Hematopoietic multipotent progenitor cell (in vitro differentiated cells): ENCODE results near the gene PLXNA3. TPM values are rescaled to one million over a fixed set of nuclear protein-coding genes. Genes with fewer than 3 reads are reported as not detected.
A peak's percentile ranks its signal among the peaks of the same experiment; 100 is the strongest.
"Not testable (repeated sequence)": the region's sequence is repeated elsewhere in the genome, so short reads cannot be mapped to it uniquely, and the experiment has no call there.

Experiments
- DNase-seq, 3 donors: peaks; one replicate each; pipeline ENCODE4 v3.0.0-alpha.2; 2011 to 2015; ENCODE audit warnings: low read depth in 2 of 3, low spot score in 2 of 3
- total RNA-seq: library from RNA; depleted of rRNA; stranded (reverse); fragments of >200 nt; gene quantifications from one replicate; pipeline ENCODE4 v1.2.3, GENCODE V29; 2012

Gene PLXNA3
- total RNA-seq, 1 donor, result 12.1 TPM

- DNase-seq, result no peak
These were observed 36.6 kb downstream of the PLXNA3 start for GRCh38 chrX:154494715-154495114.

- peak in 1 of 3 donors; percentile 71 for DNase-seq
These were observed 37.4 kb downstream of the PLXNA3 start for GRCh38 chrX:154495472-154495922.

GRCh38 chrX:154496591-154497137, 38.6 kb downstream of the PLXNA3 start:
- DNase-seq, result not testable (repeated sequence)

GRCh38 chrX:154501423-154501822, 43.3 kb downstream of the PLXNA3 start:
- not testable (repeated sequence) for DNase-seq

- DNase-seq, result no peak
These were observed 44.0 kb downstream of the PLXNA3 start for GRCh38 chrX:154502098-154502497.

- DNase-seq, result no peak
These were observed 44.9 kb downstream of the PLXNA3 start for GRCh38 chrX:154502989-154503388.

GRCh38 chrX:154505734-154506133, 47.7 kb downstream of the PLXNA3 start:
- DNase-seq, result no peak

GRCh38 chrX:154506483-154507332, 48.6 kb downstream of the PLXNA3 start:
- DNase-seq, result no peak

- no peak for DNase-seq
These were observed 49.7 kb downstream of the PLXNA3 start for GRCh38 chrX:154507673-154508383.

- DNase-seq, result no peak
These were observed 50.3 kb downstream of the PLXNA3 start for GRCh38 chrX:154508384-154508745.

GRCh38 chrX:154509455-154509854, 51.4 kb downstream of the PLXNA3 start:
- DNase-seq, result no peak

GRCh38 chrX:154511761-154512160, 53.7 kb downstream of the PLXNA3 start:
- no peak for DNase-seq

GRCh38 chrX:154512879-154513553, 54.9 kb downstream of the PLXNA3 start:
- DNase-seq, result no peak

GRCh38 chrX:154513716-154514115, 55.6 kb downstream of the PLXNA3 start:
- DNase-seq, result no peak

GRCh38 chrX:154515090-154515965, 57.2 kb downstream of the PLXNA3 start:
- DNase-seq, result peak in 2 of 3 donors; percentile 34 to 55

- DNase-seq, result peak; percentile 54 to 85 (median 85)
These were observed 58.0 kb downstream of the PLXNA3 start, which contains the start of gene FAM3A for GRCh38 chrX:154515966-154516655. TSS of gene FAM3A (minus strand) at chrX:154516232. CDS start at chrX:154515772, 460 bp downstream.

- peak in 1 of 3 donors; percentile 39 for DNase-seq
These were observed 58.6 kb downstream of the PLXNA3 start for GRCh38 chrX:154516656-154517100.

GRCh38 chrX:154517101-154517781, 59.2 kb downstream of the PLXNA3 start:
- DNase-seq, result no peak

- DNase-seq, result no peak
These were observed 61.3 kb downstream of the PLXNA3 start for GRCh38 chrX:154519389-154519788.
